NCI-H1048 (cell line): Measurements from ENCODE around the gene ODC1.
"Not testable (repeated sequence)": the region's sequence is repeated elsewhere in the genome, so short reads cannot be mapped to it uniquely, and the experiment has no call there.

Experiments used
- DNase-seq: peaks from one replicate; lab custom pipeline; 2025; lab: John Stamatoyannopoulos, UW

The ODC1 gene

DNA sequence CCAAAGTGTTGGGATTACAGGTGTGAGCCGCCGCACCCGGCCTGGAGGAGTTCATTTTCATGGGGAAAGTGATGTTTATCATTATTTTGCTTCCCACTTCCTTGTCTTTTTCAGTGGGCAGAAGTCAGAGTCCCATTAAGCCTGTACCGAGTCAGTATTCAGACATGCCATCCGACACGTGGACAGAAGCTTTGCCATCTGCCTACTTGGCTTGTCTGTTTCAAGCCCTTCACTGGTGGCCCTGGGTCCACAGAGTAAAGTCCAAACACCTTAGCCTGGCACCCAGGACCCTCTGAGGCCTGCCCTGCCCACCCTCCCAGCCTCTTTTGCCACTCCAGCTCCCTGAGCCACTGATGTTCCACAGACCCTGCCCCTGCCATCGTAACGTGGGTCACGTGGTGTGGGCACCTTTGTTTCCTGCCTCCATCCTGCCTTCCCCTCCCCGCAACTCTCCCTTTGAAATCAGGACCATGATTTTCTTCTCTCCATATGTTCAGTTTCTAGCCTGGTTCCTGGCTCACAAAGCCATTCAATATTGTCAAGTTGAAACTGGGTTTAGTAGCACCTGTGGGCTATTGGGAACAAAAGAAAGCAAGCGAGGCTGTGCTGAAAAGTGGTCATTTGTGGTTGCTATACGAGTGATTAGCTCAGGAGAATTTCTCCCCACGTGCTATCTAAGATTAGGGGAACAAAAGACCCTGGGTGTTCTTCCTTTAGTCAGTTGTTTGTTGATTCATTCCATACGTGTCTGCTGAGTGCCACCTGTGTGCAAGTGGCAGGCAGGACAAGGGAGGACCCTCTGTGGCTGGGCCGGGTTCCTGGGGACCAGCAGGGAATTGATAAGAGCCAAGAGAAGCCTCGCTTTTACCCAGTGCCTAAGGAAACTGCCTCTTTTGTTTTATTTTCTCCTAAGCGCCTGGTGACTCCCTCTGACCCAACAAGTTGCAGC, 5.1 kb upstream of the ODC1 start:
- no peak for DNase-seq

GRCh38 chr2:10452312-10452711, 4.2 kb upstream of the ODC1 start:
- no peak for DNase-seq

DNA sequence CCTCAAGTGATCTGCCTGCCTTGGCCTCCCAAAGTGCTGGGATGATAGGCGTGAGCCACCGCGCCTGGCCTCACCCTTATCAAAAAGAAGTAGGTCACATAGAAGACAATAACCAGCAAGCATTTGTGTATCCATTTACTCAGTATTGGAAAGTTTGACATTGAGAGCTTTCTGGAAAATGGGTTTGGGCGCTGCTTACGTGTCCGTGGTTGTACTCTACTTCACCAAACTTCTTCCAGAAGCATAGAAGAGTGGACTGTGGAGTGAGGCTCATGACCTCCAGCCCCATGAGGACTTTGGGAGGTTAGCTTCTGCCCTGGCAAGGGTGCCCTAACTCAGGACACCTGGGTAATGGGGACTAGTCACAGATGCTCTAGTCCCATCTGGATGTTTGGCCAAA, 3.7 kb upstream of the ODC1 start:
- no peak for DNase-seq

DNA sequence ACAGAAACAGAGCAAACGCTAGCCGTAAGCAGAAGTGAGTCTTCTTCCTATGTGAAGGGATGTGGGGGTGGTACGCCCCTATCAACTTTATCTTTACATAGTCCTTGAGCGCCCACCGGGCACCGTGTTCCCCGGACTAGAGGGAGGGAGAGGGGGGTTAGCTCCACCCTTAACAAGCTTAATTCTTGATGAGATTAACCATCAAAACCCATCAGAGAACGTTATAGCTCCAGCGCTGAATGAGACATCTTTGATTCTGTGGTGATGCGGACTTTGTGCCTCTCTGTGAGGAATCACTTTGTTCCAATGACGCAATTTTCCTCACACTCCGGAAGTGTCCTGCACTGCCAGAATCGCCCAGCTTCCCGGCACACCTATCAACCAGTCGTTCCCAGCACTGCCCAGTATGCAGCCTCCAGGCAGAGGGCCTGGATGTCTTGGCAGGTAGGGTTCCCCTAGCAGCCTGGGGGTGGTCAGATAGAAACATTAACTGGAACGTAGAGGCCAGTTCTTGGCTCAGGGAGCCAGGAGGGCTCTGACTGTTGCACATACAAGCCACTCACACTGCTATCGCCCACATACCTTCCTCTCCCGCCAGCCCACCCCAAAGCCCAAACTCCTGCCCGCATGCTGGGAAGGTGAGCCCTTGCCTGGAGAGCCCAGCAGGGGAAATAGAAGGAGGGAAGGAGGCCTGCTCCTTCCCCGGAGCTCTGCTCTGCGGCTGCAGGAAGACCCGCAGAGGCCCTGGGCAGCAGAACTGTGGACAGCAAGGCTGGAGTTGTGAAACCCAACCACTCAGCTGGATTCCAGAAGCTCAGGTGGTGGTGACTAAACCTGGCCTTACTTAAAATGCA, 1.9 kb upstream of the ODC1 start:
- DNase-seq = no peak

GRCh38 chr2:10449486-10449831, 1.3 kb upstream of the ODC1 start:
- DNase-seq = no peak

DNA sequence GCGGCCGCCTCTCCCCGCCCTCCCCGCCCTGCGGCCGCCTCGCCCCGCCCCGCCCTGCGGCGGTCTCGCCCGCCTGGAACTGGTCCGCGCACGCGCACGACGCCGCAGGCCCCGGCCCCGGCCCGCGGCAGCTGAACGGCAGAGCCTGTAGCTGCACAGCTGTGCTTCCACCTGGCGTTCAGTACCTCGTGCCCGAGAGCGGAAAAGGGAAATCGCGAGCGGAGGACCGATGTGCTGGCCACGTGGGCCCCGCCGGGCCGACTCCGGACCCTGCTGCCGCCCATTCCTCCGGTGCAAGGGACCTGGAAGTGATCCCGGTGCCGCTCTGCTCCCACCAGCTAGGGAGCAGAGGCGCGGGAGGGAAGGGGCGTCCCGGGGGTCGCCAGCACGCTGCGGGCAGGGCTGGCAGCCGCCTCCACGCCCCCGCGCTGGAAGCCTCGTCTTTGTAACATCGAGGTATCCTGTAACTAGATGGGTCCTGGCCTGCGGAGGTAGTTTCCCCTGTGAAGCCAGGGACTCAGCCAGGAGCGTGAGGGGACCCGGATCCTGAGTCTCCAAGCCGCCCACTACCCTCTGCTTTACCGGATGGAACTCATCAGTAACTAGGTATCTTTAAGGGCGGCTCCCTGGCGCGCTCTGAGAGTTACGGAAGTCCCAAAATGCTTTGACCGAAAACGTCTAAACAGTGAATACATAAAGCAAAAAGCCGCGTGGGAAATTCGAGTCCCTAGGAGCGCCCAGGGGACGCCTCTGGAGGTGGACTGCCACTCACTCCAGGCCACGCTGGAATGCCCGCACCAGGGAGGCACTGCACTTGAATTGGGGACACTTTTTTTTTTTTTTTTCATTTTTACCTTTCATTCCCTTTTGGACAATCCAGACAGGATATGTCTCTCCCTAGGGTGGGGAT, 704 bp upstream of the ODC1 start:
- DNase-seq = peak; percentile 87

- no peak for DNase-seq
These were observed 730 bp downstream of the ODC1 start for GRCh38 chr2:10447300-10447894.

GRCh38 chr2:10446631-10447030, 1.5 kb downstream of the ODC1 start:
- DNase-seq = no peak

DNA sequence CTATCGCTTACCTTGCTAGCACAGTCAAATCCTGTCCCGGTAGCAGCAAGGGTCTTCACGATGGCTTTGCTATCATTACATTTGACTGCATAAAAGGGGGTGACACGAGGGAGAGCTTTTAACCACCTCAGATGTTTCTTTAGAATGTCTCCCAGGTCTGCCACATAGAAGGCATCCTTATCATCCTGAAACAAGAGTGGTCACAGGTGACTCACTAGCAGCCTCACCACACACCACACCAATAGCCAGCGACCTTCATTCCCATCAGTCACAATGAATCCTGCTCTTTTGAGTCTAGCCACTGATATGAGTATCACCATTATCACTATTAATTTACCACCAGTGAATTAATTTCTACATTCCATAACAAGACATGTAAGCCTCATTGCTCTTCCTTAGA, 3.7 kb downstream of the ODC1 start:
- no peak for DNase-seq

DNA sequence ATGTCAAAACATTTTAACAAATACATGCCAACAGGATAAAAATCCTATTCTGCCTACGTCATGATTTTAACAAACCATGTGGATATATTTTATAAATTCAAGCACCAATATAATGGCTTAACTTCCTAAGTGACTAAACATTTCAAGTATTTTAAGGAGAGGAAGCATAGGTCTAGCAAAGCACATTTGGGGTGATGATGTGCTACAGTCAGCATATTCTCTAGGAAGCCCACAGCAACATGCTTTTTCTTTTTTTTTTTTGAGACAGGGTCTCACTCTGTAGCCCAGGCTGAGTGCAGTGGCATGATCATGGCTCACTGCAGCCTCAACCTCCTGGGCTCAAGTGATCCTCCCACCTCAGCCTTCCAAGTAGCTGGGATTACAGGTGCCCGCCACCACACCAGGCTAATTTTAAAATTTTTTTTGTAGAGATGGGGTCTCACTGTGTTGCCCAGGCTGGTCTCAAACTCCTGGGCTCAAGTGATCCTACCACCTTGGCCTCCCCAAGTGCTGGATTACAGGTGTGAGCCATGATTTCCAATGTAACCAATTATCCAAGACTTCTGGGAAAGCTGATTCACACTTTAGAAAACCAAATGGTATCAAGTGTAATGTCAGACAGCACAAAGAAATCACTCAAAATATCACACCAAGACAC, 5.5 kb downstream of the ODC1 start:
- not testable (repeated sequence) for DNase-seq

DNA sequence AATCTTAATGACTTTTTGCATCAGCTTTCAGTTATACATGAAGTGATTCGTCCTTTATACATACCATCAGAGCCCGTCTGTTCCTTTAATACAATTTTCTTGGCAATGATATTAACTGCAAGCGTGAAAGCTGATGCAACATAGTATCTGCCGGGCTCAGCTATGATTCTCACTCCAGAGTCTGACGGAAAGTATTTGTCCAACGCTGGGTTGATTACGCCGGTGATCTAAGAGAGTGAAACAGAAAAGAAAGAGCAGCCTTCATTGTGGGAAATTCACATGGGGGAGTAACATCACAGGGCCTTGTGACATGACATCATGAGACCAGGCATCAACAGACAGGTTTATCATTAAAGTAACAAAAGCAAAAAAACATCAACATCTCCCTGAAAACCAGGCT, 6.2 kb downstream of the ODC1 start:
- DNase-seq = no peak

DNA sequence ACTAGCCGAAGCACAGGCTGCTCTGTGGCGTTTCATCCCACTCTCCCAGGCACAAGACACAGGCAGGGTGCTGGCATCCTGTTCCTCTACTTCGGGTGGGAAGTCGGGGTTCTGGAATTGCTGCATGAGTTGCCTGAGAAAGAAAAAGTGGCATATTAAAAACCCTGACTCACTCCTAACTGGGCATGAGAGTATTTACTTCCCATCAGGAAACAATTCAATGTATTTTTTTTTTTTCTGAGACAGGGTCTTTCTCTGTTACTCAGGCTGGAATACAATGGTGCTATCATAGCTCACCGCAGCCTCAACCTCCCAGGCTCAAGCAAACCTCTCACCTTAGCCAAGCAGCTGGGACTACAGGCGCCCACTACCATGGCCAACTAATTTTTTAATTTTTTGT, 7.4 kb downstream of the ODC1 start:
- DNase-seq = no peak

- no peak for DNase-seq
These were observed 8.2 kb downstream of the ODC1 start for GRCh38 chr2:10439971-10440370.

DNA sequence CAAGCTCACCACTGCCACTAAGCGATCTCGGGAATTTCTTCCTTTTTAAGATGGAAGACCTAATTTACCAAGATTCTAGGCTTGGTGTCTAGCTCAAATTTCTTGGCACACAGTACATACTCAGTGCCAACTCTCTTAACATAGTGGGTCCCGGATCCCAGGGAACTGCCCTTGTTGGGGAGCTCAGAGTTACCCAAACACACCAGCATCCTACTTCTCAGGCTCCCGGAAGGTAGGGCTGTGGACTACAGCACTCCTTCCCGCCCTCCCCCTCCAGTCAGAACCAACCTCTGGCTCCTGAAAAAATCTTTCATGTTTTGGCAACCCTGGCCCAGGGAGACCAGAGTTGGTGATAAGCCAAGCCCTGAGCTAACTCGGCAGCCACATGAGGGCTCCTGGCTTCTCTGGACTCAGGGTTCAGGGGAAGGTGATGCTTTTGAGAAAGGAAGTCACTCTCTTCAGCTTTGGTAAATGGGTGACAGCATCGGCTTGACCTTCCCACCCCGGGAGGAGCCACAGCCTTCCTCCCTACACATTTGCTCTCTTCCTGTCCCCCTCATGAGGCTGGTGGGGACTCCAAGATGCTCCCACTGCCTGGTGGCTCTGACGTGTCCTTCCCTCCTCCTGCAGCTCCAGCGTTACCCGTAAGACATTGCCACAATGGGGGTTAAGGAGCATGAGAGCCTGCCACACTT, 8.8 kb downstream of the ODC1 start:
- no peak for DNase-seq

GRCh38 chr2:10438688-10439087, 9.4 kb downstream of the ODC1 start:
- DNase-seq = no peak

- DNase-seq = no peak
These were observed 10.3 kb downstream of the ODC1 start for GRCh38 chr2:10437806-10438205.

DNA sequence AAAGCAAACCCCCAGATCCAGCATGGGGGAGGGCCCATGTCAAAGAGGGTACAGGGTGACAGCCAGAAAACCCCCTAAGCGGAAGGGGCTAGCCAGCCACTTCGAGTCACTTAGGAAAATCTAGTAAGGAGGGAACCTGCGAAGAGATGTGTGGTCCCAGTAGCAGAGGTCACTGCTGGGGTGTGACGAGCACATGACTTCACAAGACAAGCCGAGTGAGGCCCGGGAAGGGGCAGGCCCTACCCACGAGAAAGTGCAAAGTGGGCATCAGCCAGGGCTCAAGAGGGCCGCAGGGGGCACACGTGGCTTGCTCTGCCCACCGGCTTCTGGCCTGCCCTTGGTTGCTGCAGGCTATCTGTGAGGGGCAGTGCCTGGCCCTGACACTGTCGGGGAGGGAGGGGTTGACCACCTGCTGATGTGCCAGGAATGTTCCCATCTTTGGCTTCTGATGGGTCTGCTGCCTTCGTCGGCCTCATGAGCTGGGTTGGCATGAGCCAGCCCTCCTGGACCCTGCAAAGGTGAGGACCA, 11.5 kb downstream of the ODC1 start:
- no peak for DNase-seq

- no peak for DNase-seq
These were observed 12.3 kb downstream of the ODC1 start for GRCh38 chr2:10435820-10436204.

DNA sequence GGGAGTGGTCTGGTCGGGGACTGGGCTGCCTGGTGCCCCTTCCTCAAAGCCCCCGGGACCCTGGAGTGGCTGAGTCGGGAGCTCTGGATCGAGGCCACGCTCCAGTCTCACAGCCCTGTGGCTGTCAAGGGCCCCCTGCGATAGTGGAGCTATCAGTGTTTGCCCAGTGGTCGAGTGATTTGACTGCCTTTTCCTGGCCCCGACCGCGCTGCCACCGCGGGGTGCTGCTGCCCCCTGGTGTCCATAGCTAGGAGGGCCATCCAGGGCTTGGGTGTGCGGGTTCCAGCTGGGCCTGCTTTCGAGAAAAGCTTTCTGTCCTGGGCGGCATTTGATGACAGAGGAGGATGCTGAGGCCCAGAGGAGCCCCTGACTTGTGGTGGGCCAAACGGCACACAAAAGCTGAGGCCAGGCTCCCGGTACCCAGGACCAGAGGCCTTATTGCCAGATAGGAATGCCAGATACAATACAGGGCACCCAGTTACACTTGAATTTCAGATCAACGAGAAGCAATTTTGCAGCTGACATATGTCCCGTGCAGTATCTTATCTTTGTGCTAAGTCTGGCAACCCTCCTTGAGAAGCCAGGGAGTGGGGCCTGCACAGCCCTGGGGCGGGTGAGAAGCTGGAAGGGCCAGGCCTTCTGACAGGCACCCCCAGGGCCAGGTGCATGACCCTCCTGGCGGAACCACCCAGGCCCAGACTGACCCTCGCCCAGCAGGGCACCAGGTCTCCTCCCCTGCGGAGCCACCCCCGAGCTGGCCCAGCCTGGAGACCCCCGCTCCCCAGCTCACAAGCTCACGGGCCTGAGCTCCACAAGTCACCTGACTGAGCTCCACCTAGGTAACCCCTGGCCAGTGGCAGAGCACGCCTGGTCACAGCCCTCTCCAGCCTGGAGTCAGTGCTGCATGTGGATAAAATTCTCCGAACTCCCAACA, 13.0 kb downstream of the ODC1 start:
- DNase-seq = no peak
